ENCODE results near the gene UBE2G1.
"Not testable (repeated sequence)": the region's sequence is repeated elsewhere in the genome, so short reads cannot be mapped to it uniquely, and the experiment has no call there.

UBE2G1 gene

GRCh38 chr17:4378626-4379025 lies 12.2 kb upstream of the UBE2G1 start:
- Histone ChIP-seq H3K4me3 (ENCODE audit: low read depth in 1 of 2, low read length in 2 of 2) (no peak overlapping the region), H3K9ac (ENCODE audit: low read depth, low read length) (no peak overlapping the region), H3K27ac (ENCODE audit: low read length) (no peak overlapping the region), H3K27me3 (ENCODE audit: insufficient read depth, low read length, poor library complexity) (no peaks in the 10 kb centered on the region), H3K4me1 (ENCODE audit: insufficient read depth, low read length) (peaks cover 19% of the 10 kb centered on the region), H3K36me3 (ENCODE audit: insufficient read depth, low read length) (no peaks in the 10 kb centered on the region), H3K4me2 (ENCODE audit: insufficient read depth, low read length) (no peak overlapping the region), H3K9me3 (ENCODE audit: insufficient read depth, low read length, severe bottlenecking) (no peaks in the 10 kb centered on the region), H4K20me1 (ENCODE audit: insufficient read depth, low read length) (no peaks in the 10 kb centered on the region), H3K79me2 (ENCODE audit: insufficient read depth, low read length) (no peaks in the 10 kb centered on the region), H2AFZ (ENCODE audit: low read depth, low read length) (no peak overlapping the region)
- ATAC-seq (ENCODE audit: insufficient read depth, low read depth) (no peak), DNase-seq (no peak)
- TF ChIP-seq, protein P1, sequence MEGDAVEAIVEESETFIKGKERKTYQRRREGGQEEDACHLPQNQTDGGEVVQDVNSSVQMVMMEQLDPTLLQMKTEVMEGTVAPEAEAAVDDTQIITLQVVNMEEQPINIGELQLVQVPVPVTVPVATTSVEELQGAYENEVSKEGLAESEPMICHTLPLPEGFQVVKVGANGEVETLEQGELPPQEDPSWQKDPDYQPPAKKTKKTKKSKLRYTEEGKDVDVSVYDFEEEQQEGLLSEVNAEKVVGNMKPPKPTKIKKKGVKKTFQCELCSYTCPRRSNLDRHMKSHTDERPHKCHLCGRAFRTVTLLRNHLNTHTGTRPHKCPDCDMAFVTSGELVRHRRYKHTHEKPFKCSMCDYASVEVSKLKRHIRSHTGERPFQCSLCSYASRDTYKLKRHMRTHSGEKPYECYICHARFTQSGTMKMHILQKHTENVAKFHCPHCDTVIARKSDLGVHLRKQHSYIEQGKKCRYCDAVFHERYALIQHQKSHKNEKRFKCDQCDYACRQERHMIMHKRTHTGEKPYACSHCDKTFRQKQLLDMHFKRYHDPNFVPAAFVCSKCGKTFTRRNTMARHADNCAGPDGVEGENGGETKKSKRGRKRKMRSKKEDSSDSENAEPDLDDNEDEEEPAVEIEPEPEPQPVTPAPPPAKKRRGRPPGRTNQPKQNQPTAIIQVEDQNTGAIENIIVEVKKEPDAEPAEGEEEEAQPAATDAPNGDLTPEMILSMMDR (IDR thresholded peaks at IDR 0.05; ENCODE audit: borderline replicate concordance, extremely low read depth, low read length, poor library complexity, severe bottlenecking) = no peak
- TF ChIP-seq EZH2 (IDR thresholded peaks at IDR 0.05; ENCODE audit: borderline replicate concordance, low read depth, low read length, severe bottlenecking) = no peak

DNA sequence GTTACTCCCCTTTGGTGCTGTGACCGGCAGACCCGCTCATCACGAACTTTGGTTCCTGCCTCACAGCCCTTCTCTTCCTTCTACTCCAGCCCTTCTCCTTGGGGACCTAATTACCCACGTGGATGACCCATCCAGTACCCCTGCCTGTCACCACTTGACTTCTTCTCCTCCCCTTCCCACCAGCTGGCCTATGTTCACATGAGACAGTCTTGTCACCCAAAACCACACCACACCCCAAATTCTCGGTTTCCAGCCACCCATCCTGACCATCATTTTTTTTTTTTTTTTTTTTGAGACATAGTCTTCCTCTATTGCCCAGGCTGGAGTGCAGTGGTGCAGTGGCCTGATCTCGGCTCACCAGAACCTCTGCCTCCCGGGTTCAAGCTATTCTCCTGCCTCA lies 10.8 kb upstream of the UBE2G1 start:
- not testable (repeated sequence) for H3K9me3 ChIP-seq (ENCODE audit: insufficient read depth, low read length, severe bottlenecking); H3K79me2 ChIP-seq (ENCODE audit: insufficient read depth, low read length); H2AFZ ChIP-seq (ENCODE audit: low read depth, low read length); DNase-seq; H3K27me3 ChIP-seq (ENCODE audit: insufficient read depth, low read length, poor library complexity); ATAC-seq (ENCODE audit: insufficient read depth, low read depth); H3K27ac ChIP-seq (ENCODE audit: low read length); H4K20me1 ChIP-seq (ENCODE audit: insufficient read depth, low read length); H3K36me3 ChIP-seq (ENCODE audit: insufficient read depth, low read length); H3K4me2 ChIP-seq (ENCODE audit: insufficient read depth, low read length); H3K9ac ChIP-seq (ENCODE audit: low read depth, low read length); H3K4me3 ChIP-seq (ENCODE audit: low read depth in 1 of 2, low read length in 2 of 2)
- H3K4me1 ChIP-seq (ENCODE audit: insufficient read depth, low read length) = peaks cover 19% of the 10 kb centered on the region

DNA sequence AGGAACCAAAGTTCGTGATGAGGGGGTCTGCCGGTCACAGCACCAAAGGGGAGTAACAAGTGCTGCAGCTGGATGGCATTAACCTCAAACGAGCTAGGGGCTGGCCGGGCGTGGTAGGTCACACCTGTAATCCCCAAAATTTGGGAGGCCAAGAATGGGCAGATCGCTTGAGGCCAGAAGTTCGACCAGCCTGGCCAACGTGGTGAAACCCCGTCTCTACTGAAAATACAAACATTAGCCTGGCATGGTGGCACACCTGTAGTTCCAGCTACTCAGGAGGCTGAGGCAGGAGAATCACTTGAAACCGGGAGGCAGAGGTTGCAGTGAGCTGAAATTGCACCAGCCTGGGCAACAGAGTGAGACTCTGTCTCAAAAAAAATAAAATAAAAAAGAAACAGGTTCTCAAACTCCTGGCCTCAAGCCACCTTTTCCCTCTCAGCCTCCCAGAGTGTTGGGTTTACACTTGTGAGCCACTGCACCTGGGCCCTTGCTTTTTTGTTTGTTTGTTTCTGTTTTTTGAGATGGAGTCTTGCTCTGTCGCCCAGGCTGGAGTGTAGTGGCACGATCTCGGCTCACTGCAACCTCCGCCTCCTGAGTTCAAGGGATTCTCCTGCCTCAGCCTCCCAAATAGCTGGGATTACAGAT lies 9.4 kb upstream of the UBE2G1 start:
- ATAC-seq (ENCODE audit: insufficient read depth, low read depth); H3K9ac ChIP-seq (ENCODE audit: low read depth, low read length); H3K4me2 ChIP-seq (ENCODE audit: insufficient read depth, low read length); H3K4me3 ChIP-seq (ENCODE audit: low read depth in 1 of 2, low read length in 2 of 2); H2AFZ ChIP-seq (ENCODE audit: low read depth, low read length); H3K9me3 ChIP-seq (ENCODE audit: insufficient read depth, low read length, severe bottlenecking); H3K27me3 ChIP-seq (ENCODE audit: insufficient read depth, low read length, poor library complexity); H3K27ac ChIP-seq (ENCODE audit: low read length); H3K36me3 ChIP-seq (ENCODE audit: insufficient read depth, low read length); H3K79me2 ChIP-seq (ENCODE audit: insufficient read depth, low read length); H4K20me1 ChIP-seq (ENCODE audit: insufficient read depth, low read length); DNase-seq: not testable (repeated sequence)
- H3K4me1 ChIP-seq (ENCODE audit: insufficient read depth, low read length) = peaks cover 16% of the 10 kb centered on the region

DNA sequence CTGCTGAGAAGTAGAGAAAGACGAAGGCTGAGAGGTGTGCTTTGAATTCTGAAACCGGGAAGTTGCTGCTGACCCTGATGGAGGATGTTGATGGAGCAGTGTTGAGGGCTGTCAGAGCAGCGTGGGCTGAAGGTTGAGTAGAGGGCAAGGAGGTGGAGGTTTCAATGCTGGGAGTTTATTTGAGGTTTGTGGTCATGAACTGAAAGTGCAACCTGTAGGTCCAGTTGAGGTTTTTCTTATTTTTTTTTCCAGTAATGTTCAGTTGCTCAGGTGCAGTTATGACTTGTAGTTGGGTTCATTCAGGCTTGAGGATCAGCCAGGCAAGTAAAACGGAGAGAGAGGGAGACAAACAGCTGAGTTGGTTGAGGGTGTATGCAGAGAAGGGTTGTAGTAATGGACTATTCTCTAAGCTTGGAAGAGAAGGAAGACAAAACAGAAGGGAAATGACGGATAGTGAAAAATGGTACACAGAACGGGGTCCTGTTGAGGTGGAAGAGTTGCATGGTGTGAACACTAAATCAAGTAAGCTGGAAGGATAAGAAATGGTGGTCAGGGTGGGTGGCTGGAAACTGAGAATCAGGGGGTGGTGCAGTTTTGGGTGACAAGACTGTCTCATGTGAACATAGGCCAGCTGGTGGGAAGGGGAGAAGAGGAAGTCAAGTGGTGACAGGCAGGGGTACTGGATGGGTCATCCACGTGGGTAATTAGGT lies 8.7 kb upstream of the UBE2G1 start:
- H3K79me2 ChIP-seq (ENCODE audit: insufficient read depth, low read length) = no peaks in the 10 kb centered on the region
- no peak overlapping the region for H3K9ac ChIP-seq (ENCODE audit: low read depth, low read length)
- no peaks in the 10 kb centered on the region for H3K36me3 ChIP-seq (ENCODE audit: insufficient read depth, low read length)
- DNase-seq (peak; percentile 61), ATAC-seq (ENCODE audit: insufficient read depth, low read depth) (peak; percentile 91)
- peak overlapping the region; percentile 35 for H3K4me2 ChIP-seq (ENCODE audit: insufficient read depth, low read length)
- no peaks in the 10 kb centered on the region for H4K20me1 ChIP-seq (ENCODE audit: insufficient read depth, low read length)
- no peak overlapping the region for H3K4me3 ChIP-seq (ENCODE audit: low read depth in 1 of 2, low read length in 2 of 2)
- no peaks in the 10 kb centered on the region for H3K27me3 ChIP-seq (ENCODE audit: insufficient read depth, low read length, poor library complexity)
- TF ChIP-seq, protein P1 (IDR thresholded peaks at IDR 0.05; ENCODE audit: borderline replicate concordance, extremely low read depth, low read length, poor library complexity, severe bottlenecking) = no peak
- no peak for TF ChIP-seq EZH2 (IDR thresholded peaks at IDR 0.05; ENCODE audit: borderline replicate concordance, low read depth, low read length, severe bottlenecking)
- no peaks in the 10 kb centered on the region for H3K9me3 ChIP-seq (ENCODE audit: insufficient read depth, low read length, severe bottlenecking)
- peaks cover 16% of the 10 kb centered on the region for H3K4me1 ChIP-seq (ENCODE audit: insufficient read depth, low read length)
- H3K27ac ChIP-seq (ENCODE audit: low read length) = peak overlapping the region; percentile 63
- H2AFZ ChIP-seq (ENCODE audit: low read depth, low read length) = peak overlapping the region; percentile 33

Measured in DND-41 (cell line).